HG02623 (cell line): ENCODE measurements around the gene SPECC1.

Experiments
- ATAC-seq: cut with Tn5 transposase; IDR thresholded peaks from one replicate; pipeline ENCODE4 v1.9.1; 2021; ENCODE audit warnings: moderate library complexity; ENCODE audit not compliant: unreplicated experiment

Gene SPECC1

GRCh38 chr17:20264996-20265395, 255.8 kb downstream of the SPECC1 start:
- no peak for ATAC-seq

- ATAC-seq, result no peak
These were observed 257.8 kb downstream of the SPECC1 start for GRCh38 chr17:20266806-20267458.

- no peak for ATAC-seq
These were observed 258.3 kb downstream of the SPECC1 start for GRCh38 chr17:20267459-20267842.

- no peak for ATAC-seq
These were observed 261.2 kb downstream of the SPECC1 start for GRCh38 chr17:20270369-20270768.

GRCh38 chr17:20271011-20271610, 262.0 kb downstream of the SPECC1 start:
- ATAC-seq, result no peak

GRCh38 chr17:20273741-20274500, 264.8 kb downstream of the SPECC1 start:
- no peak for ATAC-seq

- no peak for ATAC-seq
These were observed 266.5 kb downstream of the SPECC1 start for GRCh38 chr17:20275653-20276052.

- ATAC-seq, result no peak
These were observed 267.3 kb downstream of the SPECC1 start for GRCh38 chr17:20276421-20276820.

GRCh38 chr17:20278805-20279204, 269.6 kb downstream of the SPECC1 start:
- ATAC-seq, result no peak

- no peak for ATAC-seq
These were observed 270.5 kb downstream of the SPECC1 start for GRCh38 chr17:20279631-20280030.

- no peak for ATAC-seq
These were observed 270.9 kb downstream of the SPECC1 start for GRCh38 chr17:20280051-20280450.

GRCh38 chr17:20280851-20281250, 271.7 kb downstream of the SPECC1 start:
- ATAC-seq, result no peak

GRCh38 chr17:20281860-20282259, 272.7 kb downstream of the SPECC1 start:
- no peak for ATAC-seq

- ATAC-seq, result no peak
These were observed 273.6 kb downstream of the SPECC1 start for GRCh38 chr17:20282526-20283308.

GRCh38 chr17:20284022-20284421, 274.9 kb downstream of the SPECC1 start:
- no peak for ATAC-seq

GRCh38 chr17:20284570-20285295, 275.6 kb downstream of the SPECC1 start:
- no peak for ATAC-seq

- no peak for ATAC-seq
These were observed 280.8 kb downstream of the SPECC1 start for GRCh38 chr17:20289984-20290383.

GRCh38 chr17:20291853-20292252, 282.7 kb downstream of the SPECC1 start:
- ATAC-seq, result no peak

- no peak for ATAC-seq
These were observed 284.3 kb downstream of the SPECC1 start for GRCh38 chr17:20293501-20293900.

GRCh38 chr17:20294120-20294519, 285.0 kb downstream of the SPECC1 start:
- ATAC-seq, result no peak

- ATAC-seq, result no peak
These were observed 289.9 kb downstream of the SPECC1 start for GRCh38 chr17:20299013-20299412.
